H1 (cell line): ENCODE results near the gene PDE4D.

Experiments
- CEBPB ChIP-seq: IDR thresholded peaks from 2 replicates; pipeline ENCODE4 v1.6.1; 2012; ENCODE audit warnings: low read depth, low read length
- CTCF ChIP-seq, 3 experiments: IDR thresholded peaks; 1 replicate in 2 of 3; 2 replicates in 1 of 3; pipeline versions ENCODE4 v1.5.1 to v1.6.1; 2011; ENCODE audit warnings: low read length in 3 of 3, mild to moderate bottlenecking in 3 of 3, inconsistent platforms in 2 of 3, low read depth in 1 of 3, moderate library complexity in 1 of 3; ENCODE audit not compliant: insufficient read depth in 1 of 3; ENCODE audit errors: control extremely low read depth in 1 of 3
- E2F6 ChIP-seq: IDR thresholded peaks from 2 replicates; pipeline ENCODE4 v1.6.1; 2012; ENCODE audit warnings: inconsistent platforms
- EZH2 ChIP-seq: fragments of 200-600 bp; sonication (generic); IDR thresholded peaks from 2 replicates; pipeline ENCODE4 v1.7.1; 2012; ENCODE audit warnings: low read depth, mild to moderate bottlenecking, moderate library complexity, low read length, inconsistent platforms; ENCODE audit not compliant: severe bottlenecking
- JUN ChIP-seq: IDR thresholded peaks from 2 replicates; pipeline ENCODE4 v1.6.1; 2011; ENCODE audit warnings: low read depth, mild to moderate bottlenecking, improper control_type of control experiment, low read length
- POLR2A ChIP-seq, 2 experiments: IDR thresholded peaks; 1 replicate in 1 of 2; 2 replicates in 1 of 2; pipeline ENCODE4 v1.6.1; 2011; ENCODE audit warnings: low read depth in 2 of 2, low read length in 2 of 2, mild to moderate bottlenecking in 2 of 2; ENCODE audit errors: control extremely low read depth in 1 of 2
- SAP30 ChIP-seq: fragments of 300-600 bp; sonication (generic); IDR thresholded peaks from 2 replicates; pipeline ENCODE4 v1.7.1; 2012; ENCODE audit warnings: low read length, moderate library complexity, mild to moderate bottlenecking, inconsistent platforms; ENCODE audit not compliant: insufficient read depth, insufficient replicate concordance
- TEAD4 ChIP-seq: IDR thresholded peaks from 2 replicates; pipeline ENCODE4 v1.6.1; 2012; ENCODE audit warnings: low read depth, low read length, inconsistent platforms, mixed read lengths

- TF ChIP-seq SAP30 (no peak), CTCF (IDR thresholded peaks at IDR 0.05; ENCODE audit: control extremely low read depth in 1 of 3, insufficient read depth in 1 of 3, low read depth in 1 of 3, low read length in 3 of 3) (no peak), CEBPB (no peak), EZH2 (no peak), POLR2A (IDR thresholded peaks at IDR 0.05; ENCODE audit: control extremely low read depth in 1 of 2, low read depth in 2 of 2, low read length in 2 of 2) (no peak), JUN (no peak), E2F6 (no peak), TEAD4 (no peak)
These were observed 844.4 kb downstream of the PDE4D start for GRCh38 chr5:59049095-59049494.
